ENCODE data around the gene CAPN13. TPM values are rescaled to one million over a fixed set of nuclear protein-coding genes. Genes with fewer than 3 reads are reported as not detected.

Gene CAPN13
- total and polyA plus RNA-seq, 2 of the 4 experiments (the other 2 are of a cell fraction), result not detected

GRCh38 chr2:30790879-30791278, 16.4 kb downstream of the CAPN13 start:
- Histone ChIP-seq H3K4me3 (ENCODE audit: insufficient read depth, low read depth, low read length) (no peak overlapping the region), H3K27ac (ENCODE audit: insufficient read depth, low read length) (no peak overlapping the region), H3K9ac (ENCODE audit: low read depth, low read length) (no peak overlapping the region), H4K91ac (ENCODE audit: insufficient read depth, low read depth, low read length) (no peak overlapping the region), H2AK9ac (replicated peaks; ENCODE audit: low read depth, low read length, poor library complexity) (no peak overlapping the region), H3K4me2 (ENCODE audit: low read depth, low read length) (no peak overlapping the region), H3K14ac (replicated peaks; ENCODE audit: low read depth, low read length) (no peak overlapping the region), H3K9me1 (ENCODE audit: insufficient read depth, low read length) (peaks cover 2% of the 10 kb centered on the region; the same call in 1 of the 2 replicates), H2BK20ac (ENCODE audit: low read depth, low read length) (no peak overlapping the region), H2BK120ac (ENCODE audit: low read depth, low read length) (no peak overlapping the region), H4K5ac (ENCODE audit: low read depth, low read length) (no peak overlapping the region), H2AK5ac (ENCODE audit: low read depth, low read length) (no peak overlapping the region), H3K56ac (ENCODE audit: extremely low read depth, insufficient read depth, low read length) (no peak overlapping the region), H4K20me1 (ENCODE audit: insufficient read depth, low read length) (no peaks in the 10 kb centered on the region), H2BK15ac (ENCODE audit: low read depth, low read length) (no peak overlapping the region), H2BK5ac (ENCODE audit: low read depth, low read length, poor library complexity, severe bottlenecking) (no peak overlapping the region), H3K18ac (ENCODE audit: low read depth, low read length) (no peak overlapping the region), H3K27me3 (ENCODE audit: control insufficient read depth, insufficient read depth, low read length) (no peaks in the 10 kb centered on the region; the same call in 1 of the 2 replicates), H3K4me1 (ENCODE audit: control insufficient read depth, insufficient read depth, low read length) (no peaks in the 10 kb centered on the region), H3K23ac (ENCODE audit: low read depth, low read length) (no peak overlapping the region), H4K8ac (ENCODE audit: low read depth in 2 of 2, low read length in 2 of 2) (no peak overlapping the region), H3K79me1 (ENCODE audit: low read depth in 1 of 2, low read length in 2 of 2) (no peaks in the 10 kb centered on the region), H3K36me3 (ENCODE audit: control insufficient read depth, insufficient read depth, low read length) (no peaks in the 10 kb centered on the region), H3K9me3 (ENCODE audit: control insufficient read depth, insufficient read depth, low read length) (no peaks in the 10 kb centered on the region), H3K4ac (ENCODE audit: low read depth, low read length) (no peak overlapping the region), H2AFZ (replicated peaks; ENCODE audit: low read length, poor library complexity) (no peak overlapping the region)
- ChIA-PET CTCF (no interaction called here), POLR2A (ENCODE audit: unreplicated experiment) (no interaction called here)
- intact Hi-C loops (cut with micrococcal nuclease) (no loop called here), in situ Hi-C loops (cut with MboI; ENCODE audit: low sequenced_read_pairs) (no loop called here), dilution Hi-C loops (cut with HindIII; ENCODE audit: low sequenced_read_pairs, unreplicated experiment) (no loop called here)
- DNase-seq, result no peak
- ATAC-seq (ENCODE audit: low read depth), result no peak
- WGBS, 2 experiments (ENCODE audit: extremely low coverage in 2 of 2, insufficient read length in 1 of 2), result 33% methylated on average over 1 of the region's 3 CpGs; no CpG with 5 or more reads in 1 of the 2 experiments
- no TSS peak for BruUV-seq (replicated peaks)
- TF ChIP-seq BHLHE40 (IDR thresholded peaks at IDR 0.05; ENCODE audit: low read depth, low read length) (no peak), RAD21 (IDR thresholded peaks at IDR 0.05; ENCODE audit: low read length) (no peak)
